Measurements from ENCODE around the gene NAA35. TPM values are rescaled to one million over a fixed set of nuclear protein-coding genes. Genes with fewer than 3 reads are reported as not detected.

The NAA35 gene
- polyA plus RNA-seq, 1 of the 3 experiments (the other 2 are of a cell fraction), result 9.0 TPM

DNA sequence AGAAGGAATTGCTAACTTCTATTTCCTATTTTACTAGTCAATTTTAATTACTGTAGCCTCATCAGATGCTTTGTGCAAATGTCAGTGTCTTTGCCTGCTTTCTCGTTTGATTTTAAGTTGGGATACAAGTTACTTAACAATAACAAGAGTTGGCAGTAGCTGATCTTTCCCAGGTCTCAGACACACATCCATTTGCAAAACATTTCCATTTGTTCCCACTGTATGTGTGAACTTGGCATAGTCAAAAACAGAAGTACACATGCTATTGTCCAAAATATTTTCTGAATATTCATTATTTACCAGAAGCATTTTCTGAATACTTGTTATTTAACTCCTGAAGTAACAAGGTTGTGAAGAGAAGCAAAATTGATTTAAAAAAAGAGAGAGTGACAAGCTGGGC, 35.0 kb upstream of the NAA35 start:
- Histone ChIP-seq H3K9me2 (no peaks in the 10 kb centered on the region), H3K4me2 (no peak overlapping the region), H4K20me1 (ENCODE audit: insufficient read depth) (no peaks in the 10 kb centered on the region), H2AFZ (ENCODE audit: low read depth) (no peak overlapping the region), H3K9me3 (no peaks in the 10 kb centered on the region), H3K36me3 (replicated peaks in 1 of 2; ENCODE audit: control insufficient read depth in 1 of 2, insufficient read depth in 2 of 2, low read length in 1 of 2) (no peaks in the 10 kb centered on the region), H3K4me1 (ENCODE audit: control insufficient read depth in 1 of 2, insufficient read depth in 2 of 2, low read depth in 1 of 2, low read length in 1 of 2) (no peaks in the 10 kb centered on the region), H3K9ac (no peak overlapping the region), H3K79me2 (ENCODE audit: insufficient read depth) (no peaks in the 10 kb centered on the region), H3K4me3 (ENCODE audit: low read depth in 2 of 2, low read length in 1 of 2) (no peak overlapping the region), H3K27ac (ENCODE audit: low read depth in 2 of 2, low read length in 1 of 2) (no peak overlapping the region), H3F3A (replicated peaks; ENCODE audit: insufficient read depth) (no peaks in the 10 kb centered on the region), H3K27me3 (ENCODE audit: insufficient read depth) (no peaks in the 10 kb centered on the region)
- ChIA-PET CTCF (no interaction called here), POLR2A (no interaction called here)
- TF ChIP-seq EZH2phosphoT487 (IDR thresholded peaks at IDR 0.05; ENCODE audit: borderline replicate concordance, low read depth), result no peak
- TF ChIP-seq IRF3 (IDR thresholded peaks at IDR 0.05; ENCODE audit: low read depth, low read length), result no peak
- TF ChIP-seq ELF1 (IDR thresholded peaks at IDR 0.05), result no peak
- no peak for TF ChIP-seq RCOR1 (IDR thresholded peaks at IDR 0.05; ENCODE audit: low read length)
- TF ChIP-seq POLR2AphosphoS5 (IDR thresholded peaks at IDR 0.05; ENCODE audit: low read depth, low read length), result no peak
- TF ChIP-seq NFIC (IDR thresholded peaks at IDR 0.05; ENCODE audit: borderline replicate concordance), result no peak
- 79% methylated on average over 1 of the region's 1 CpG for WGBS (ENCODE audit: low lambda C conversion rate)
- DNase-seq, result no peak

DNA sequence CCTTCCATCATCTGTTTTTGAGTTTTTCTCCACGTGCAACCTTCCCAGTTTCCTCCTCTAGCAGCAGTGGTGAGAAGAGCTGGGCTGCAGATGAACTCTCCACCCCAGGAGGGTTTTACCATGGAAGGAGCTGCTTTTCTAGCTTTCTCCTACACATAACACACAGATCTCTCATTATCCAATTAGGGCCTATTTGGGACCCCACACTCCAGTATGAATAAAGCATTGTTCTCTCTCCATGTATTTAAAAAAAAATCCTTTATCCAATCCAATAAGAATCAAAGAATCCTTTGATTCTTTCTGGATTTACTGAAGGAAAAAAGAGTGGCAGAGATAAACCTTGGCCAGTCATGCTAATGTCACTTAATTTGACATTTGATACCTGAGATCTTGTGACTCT, 31.6 kb upstream of the NAA35 start:
- POLR2A ChIA-PET, result no interaction called here
- Histone ChIP-seq H3K9me2 (no peaks in the 10 kb centered on the region), H3K4me2 (no peak overlapping the region), H4K20me1 (ENCODE audit: insufficient read depth) (no peaks in the 10 kb centered on the region), H2AFZ (ENCODE audit: low read depth) (no peak overlapping the region), H3K27me3 (ENCODE audit: insufficient read depth) (no peaks in the 10 kb centered on the region), H3K27ac (ENCODE audit: low read depth in 2 of 2, low read length in 1 of 2) (no peak overlapping the region), H3F3A (replicated peaks; ENCODE audit: insufficient read depth) (no peaks in the 10 kb centered on the region), H3K36me3 (replicated peaks in 1 of 2; ENCODE audit: control insufficient read depth in 1 of 2, insufficient read depth in 2 of 2, low read length in 1 of 2) (no peaks in the 10 kb centered on the region), H3K4me3 (ENCODE audit: low read depth in 2 of 2, low read length in 1 of 2) (no peak overlapping the region), H3K4me1 (ENCODE audit: control insufficient read depth in 1 of 2, insufficient read depth in 2 of 2, low read depth in 1 of 2, low read length in 1 of 2) (no peaks in the 10 kb centered on the region), H3K9ac (no peak overlapping the region), H3K9me3 (no peaks in the 10 kb centered on the region), H3K79me2 (ENCODE audit: insufficient read depth) (no peaks in the 10 kb centered on the region)
- DNase-seq, result no peak
- CTCF ChIA-PET, result interaction anchor here (0.8 kb wide), 1 partner anchor 16 kb away, joined by 3 read pairs; no protein-coding TSS in a partner anchor
- WGBS (ENCODE audit: low lambda C conversion rate), result 72% methylated on average over 1 of the region's 1 CpG
- no peak for TF ChIP-seq MEF2A (IDR thresholded peaks at IDR 0.05; ENCODE audit: borderline replicate concordance, low read depth)
- TF ChIP-seq PBX3 (IDR thresholded peaks at IDR 0.05), result no peak
- TF ChIP-seq FOSL2 (IDR thresholded peaks at IDR 0.05; ENCODE audit: borderline replicate concordance, low read depth), result no peak
- TF ChIP-seq GATA2 (CRISPR knock-in tag; IDR thresholded peaks at IDR 0.05), result no peak
- TF ChIP-seq RXRA (IDR thresholded peaks at IDR 0.05; ENCODE audit: borderline replicate concordance, low read depth), result no peak
- TF ChIP-seq FOXM1 (IDR thresholded peaks at IDR 0.05; ENCODE audit: low read depth), result no peak
- TF ChIP-seq, protein P1, sequence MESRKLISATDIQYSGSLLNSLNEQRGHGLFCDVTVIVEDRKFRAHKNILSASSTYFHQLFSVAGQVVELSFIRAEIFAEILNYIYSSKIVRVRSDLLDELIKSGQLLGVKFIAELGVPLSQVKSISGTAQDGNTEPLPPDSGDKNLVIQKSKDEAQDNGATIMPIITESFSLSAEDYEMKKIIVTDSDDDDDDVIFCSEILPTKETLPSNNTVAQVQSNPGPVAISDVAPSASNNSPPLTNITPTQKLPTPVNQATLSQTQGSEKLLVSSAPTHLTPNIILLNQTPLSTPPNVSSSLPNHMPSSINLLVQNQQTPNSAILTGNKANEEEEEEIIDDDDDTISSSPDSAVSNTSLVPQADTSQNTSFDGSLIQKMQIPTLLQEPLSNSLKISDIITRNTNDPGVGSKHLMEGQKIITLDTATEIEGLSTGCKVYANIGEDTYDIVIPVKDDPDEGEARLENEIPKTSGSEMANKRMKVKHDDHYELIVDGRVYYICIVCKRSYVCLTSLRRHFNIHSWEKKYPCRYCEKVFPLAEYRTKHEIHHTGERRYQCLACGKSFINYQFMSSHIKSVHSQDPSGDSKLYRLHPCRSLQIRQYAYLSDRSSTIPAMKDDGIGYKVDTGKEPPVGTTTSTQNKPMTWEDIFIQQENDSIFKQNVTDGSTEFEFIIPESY (IDR thresholded peaks at IDR 0.05; ENCODE audit: borderline replicate concordance, low read depth), result no peak
- no peak for TF ChIP-seq ELF1 (IDR thresholded peaks at IDR 0.05)
- no peak for TF ChIP-seq TEAD4 (IDR thresholded peaks at IDR 0.05; ENCODE audit: borderline replicate concordance, insufficient read depth)
- no peak for TF ChIP-seq TAF1 (IDR thresholded peaks at IDR 0.05; ENCODE audit: borderline replicate concordance, low read depth, low read length)
- TF ChIP-seq EP300 (IDR thresholded peaks at IDR 0.05; ENCODE audit: borderline replicate concordance in 1 of 2, low read depth in 1 of 2, low read length in 1 of 2), result no peak
- TF ChIP-seq RCOR1 (IDR thresholded peaks at IDR 0.05; ENCODE audit: low read length), result no peak
- TF ChIP-seq YY1 (IDR thresholded peaks at IDR 0.05; ENCODE audit: low read depth), result no peak

Data from SK-N-SH (cell line).